22Rv1 (cell line): ENCODE measurements around the gene NRXN2.

Experiments used
- H3K27ac ChIP-seq: fragments of 450-650 bp; 2 replicates; pipeline ENCODE4 v1.5.1; 2017
- ZFX ChIP-seq: fragments of 450-650 bp; IDR thresholded peaks from 2 replicates; pipeline ENCODE4 v1.6.1; 2017; ENCODE audit warnings: antibody characterized with exemption, borderline replicate concordance
- TF ChIP-seq, protein P1 (sequence below): fragments of 450-650 bp; IDR thresholded peaks from 2 replicates; pipeline ENCODE4 v1.5.1; 2017; ENCODE audit warnings: mild to moderate bottlenecking

The NRXN2 gene

DNA sequence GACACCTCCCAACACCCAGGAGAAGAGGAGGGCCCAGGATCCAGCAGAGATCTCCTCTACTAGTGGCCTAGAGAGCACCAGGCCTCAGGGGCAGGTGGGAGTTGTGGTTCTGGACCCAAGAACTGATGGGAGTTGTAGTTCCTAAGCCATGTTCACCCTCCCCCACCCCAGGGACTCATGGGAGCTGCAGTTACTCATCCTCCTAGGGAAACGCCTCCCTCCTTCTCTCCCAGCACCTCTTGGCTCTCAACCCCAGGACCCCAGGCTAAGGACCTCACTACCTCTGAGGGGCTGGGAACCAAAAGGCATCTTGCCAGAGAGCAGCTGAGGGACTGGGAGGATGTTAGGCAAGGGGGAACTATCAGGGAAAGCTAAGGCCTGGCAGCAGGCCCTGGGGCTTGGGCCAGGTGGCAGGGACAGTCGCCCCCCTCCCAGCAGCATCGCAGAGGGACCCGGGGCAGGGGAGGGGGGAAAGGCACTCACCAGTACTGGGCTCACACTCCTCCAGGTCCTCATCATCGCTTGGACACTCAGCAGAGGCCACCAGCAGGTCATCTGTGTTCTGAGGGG is 103.1 kb downstream of the NRXN2 start:
- H3K27ac ChIP-seq, result no peak overlapping the region
- TF ChIP-seq ZFX, result no peak
- TF ChIP-seq, protein P1, sequence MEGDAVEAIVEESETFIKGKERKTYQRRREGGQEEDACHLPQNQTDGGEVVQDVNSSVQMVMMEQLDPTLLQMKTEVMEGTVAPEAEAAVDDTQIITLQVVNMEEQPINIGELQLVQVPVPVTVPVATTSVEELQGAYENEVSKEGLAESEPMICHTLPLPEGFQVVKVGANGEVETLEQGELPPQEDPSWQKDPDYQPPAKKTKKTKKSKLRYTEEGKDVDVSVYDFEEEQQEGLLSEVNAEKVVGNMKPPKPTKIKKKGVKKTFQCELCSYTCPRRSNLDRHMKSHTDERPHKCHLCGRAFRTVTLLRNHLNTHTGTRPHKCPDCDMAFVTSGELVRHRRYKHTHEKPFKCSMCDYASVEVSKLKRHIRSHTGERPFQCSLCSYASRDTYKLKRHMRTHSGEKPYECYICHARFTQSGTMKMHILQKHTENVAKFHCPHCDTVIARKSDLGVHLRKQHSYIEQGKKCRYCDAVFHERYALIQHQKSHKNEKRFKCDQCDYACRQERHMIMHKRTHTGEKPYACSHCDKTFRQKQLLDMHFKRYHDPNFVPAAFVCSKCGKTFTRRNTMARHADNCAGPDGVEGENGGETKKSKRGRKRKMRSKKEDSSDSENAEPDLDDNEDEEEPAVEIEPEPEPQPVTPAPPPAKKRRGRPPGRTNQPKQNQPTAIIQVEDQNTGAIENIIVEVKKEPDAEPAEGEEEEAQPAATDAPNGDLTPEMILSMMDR, result no peak

DNA sequence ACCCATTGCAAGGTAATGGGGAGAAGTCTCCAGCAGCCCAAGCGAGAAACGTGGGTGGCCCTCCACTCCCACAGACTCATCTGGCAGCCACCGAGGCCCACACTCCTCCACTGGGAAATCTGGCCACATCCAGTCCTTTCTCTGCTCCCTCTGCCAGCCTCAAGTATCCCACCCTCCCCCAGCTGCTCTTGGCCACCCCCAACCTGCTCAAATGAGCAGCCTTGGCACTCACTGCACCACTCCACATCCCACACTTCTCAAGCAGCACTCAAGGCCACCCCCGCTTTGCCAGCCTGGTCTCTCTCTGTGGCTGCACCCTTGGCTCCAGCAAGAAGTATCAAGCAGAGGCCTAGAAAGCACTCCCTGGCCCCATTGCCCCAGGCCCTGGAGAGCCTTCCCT is 103.8 kb downstream of the NRXN2 start:
- H3K27ac ChIP-seq, result no peak overlapping the region
- TF ChIP-seq, protein P1, result no peak
- no peak for TF ChIP-seq ZFX

DNA sequence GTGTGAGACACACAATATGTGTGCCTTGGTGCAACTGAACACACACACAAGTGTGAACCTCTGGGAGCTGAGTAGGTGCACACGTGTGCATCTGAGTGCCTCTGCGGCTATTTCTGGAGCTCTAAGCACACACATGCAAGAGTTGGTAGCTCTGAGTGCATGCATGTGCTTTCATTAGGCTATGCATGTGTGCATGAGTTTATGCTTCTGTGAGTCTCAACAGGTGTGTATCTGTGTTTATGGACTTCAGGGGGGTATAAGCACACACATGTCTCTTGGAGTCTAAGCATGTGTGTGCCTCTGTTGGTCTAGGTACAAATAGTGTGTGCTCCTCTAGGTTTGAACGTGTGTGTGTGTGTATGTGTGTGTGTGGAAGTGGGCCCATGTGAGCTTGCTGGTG is 106.2 kb downstream of the NRXN2 start:
- no peak overlapping the region for H3K27ac ChIP-seq
- no peak for TF ChIP-seq ZFX
- TF ChIP-seq, protein P1, result no peak

DNA sequence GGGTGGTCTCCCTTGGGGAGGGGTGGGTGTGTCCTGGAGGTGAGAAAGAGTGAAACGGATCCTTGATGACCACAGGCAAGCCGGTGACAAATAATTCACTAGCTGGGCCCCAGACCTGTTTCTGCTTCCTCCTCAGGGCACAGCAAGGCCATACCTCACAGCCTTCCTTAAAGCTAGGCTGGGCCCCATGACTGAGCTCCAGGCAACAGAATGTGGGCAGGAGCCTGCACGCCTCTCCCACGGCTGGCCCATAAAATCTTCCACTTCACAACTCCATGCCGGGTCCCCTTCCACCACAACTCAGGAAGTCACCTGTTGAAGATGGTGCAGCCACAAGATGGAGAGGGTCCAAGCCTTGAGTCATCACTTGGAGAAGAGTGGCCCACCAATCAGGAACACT is 108.1 kb downstream of the NRXN2 start:
- no peak overlapping the region for H3K27ac ChIP-seq
- TF ChIP-seq ZFX, result no peak
- TF ChIP-seq, protein P1, result no peak

DNA sequence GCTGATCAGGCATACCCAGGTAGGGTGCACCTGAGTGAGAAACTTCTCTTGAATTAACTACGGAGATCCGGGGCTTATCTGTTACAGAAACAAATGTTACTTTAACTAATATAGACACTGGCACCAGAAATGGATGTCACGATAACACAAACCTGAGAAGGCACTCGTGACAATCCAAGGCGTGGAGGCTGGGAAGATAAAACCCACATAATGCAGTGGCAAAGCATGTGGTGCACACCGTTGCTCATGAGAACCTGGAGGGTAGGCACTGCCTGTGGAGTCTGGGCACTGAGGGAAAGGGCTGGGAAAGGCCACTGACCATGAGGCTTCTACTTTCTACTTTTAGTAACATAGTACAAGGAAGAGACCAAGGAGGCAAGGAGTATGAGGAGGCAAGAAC is 109.3 kb downstream of the NRXN2 start:
- TF ChIP-seq, protein P1, result no peak
- no peak for TF ChIP-seq ZFX
- no peak overlapping the region for H3K27ac ChIP-seq

DNA sequence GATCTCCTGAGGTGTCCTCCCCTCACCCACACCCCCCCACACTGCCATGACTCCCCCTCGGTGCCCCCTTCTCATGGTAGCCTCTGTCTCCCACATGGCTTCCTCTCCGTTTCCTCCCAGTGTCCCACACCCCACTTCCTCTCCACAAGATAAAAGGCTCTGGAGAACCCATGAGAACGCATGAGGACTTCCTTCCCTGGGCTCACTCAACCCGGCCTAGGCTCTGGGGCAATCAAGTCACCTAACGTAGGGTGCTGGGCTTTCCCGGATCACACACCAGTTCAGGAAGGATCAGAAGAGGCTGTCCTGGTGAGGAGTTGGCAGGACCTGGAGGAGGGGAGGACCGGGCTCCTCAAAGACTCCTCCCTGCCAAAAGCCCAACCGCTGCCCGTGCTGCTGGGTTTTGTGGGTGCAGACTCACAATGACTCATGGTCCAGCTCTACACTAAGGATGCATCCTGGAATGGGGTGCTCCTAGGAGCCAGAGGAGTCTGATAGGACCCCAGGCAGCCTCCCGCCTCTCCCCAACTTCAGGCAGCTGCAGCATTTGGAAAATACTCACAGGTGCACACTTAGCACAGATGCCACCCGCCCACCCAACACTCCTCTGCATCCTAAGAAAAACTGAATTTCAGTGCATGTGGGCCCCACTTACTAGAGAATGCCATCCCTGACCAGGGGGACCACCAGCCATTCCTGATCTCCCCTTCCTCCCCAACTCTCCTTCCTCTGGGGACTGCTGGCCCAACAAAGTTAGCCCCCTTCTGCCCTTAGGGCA is 110.9 kb downstream of the NRXN2 start:
- no peak overlapping the region for H3K27ac ChIP-seq
- TF ChIP-seq, protein P1, result no peak

DNA sequence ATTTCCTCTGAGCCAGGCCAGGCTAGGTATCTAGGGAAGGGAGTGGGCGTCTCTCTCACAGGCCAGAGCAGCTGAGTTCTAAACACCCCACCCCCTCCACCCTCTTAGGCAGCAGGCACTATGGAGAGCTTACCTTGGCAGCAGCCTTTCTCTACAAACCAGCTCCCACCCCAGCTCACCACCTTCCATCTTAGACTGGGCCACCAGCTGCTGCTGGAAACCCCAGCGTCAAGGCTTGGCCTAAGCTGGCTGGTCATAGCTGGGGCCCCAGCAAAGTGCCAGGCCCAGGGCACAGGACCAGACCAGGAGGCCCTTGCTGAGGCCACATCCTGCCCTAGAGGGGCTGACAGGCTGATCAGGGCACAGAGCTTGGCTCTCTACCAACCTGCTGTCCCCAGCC is 111.8 kb downstream of the NRXN2 start:
- TF ChIP-seq, protein P1, result no peak
- TF ChIP-seq ZFX, result no peak
- H3K27ac ChIP-seq, result no peak overlapping the region
